Naive B cell (primary cell): ENCODE data around the gene TNRC6B. TPM values are rescaled to one million over a fixed set of nuclear protein-coding genes. Genes with fewer than 3 reads are reported as not detected.

ENCODE experiments used
- polyA plus RNA-seq, 6 donors: library from polyadenylated mRNA; unstranded; fragments of 300-500 nt; fragmentation: Illumina TruSeq; gene quantifications; one replicate each; pipeline ENCODE4 v1.2.3, GENCODE V29; 2021; ENCODE audit warnings: low read depth in 6 of 6

The TNRC6B gene
- polyA plus RNA-seq, 6 donors from 2014 or later = 37.3 to 171 (median 109) TPM

Other genes starting within 250 kb of the TNRC6B start
- gene TMA7B, start 217.5 kb upstream of the TNRC6B start, polyA plus RNA-seq = 1 to 10 TPM in 3 of 6 donors, under 1 TPM in 3; 0.60 to 3.3 (median 0.96) TPM
- under 1 TPM in 1 of 6 donors, not detected in 5; 0.05 TPM for gene FAM83F, start 183.0 kb upstream of the TNRC6B start, polyA plus RNA-seq
- gene ADSL, start 168.6 kb downstream of the TNRC6B start, polyA plus RNA-seq = 10 to 100 TPM; 44.4 to 73.3 (median 55.6) TPM
- gene SGSM3, start 192.7 kb downstream of the TNRC6B start, polyA plus RNA-seq = 10 to 100 TPM; 62.8 to 91.0 (median 75.8) TPM